ENCODE data around the gene PRR20G.

- TF ChIP-seq POLR2A (IDR thresholded peaks at IDR 0.05) (no peak), CTCF (IDR thresholded peaks at IDR 0.05) (no peak)
These were observed 35.4 kb downstream of the PRR20G start for GRCh38 chr3:127252446-127252845.
